HG03342 (cell line): ENCODE results near the gene ATP2C2.

Experiments
- ATAC-seq: cut with Tn5 transposase; IDR thresholded peaks from one replicate; pipeline ENCODE4 v1.9.1; 2021; ENCODE audit warnings: mild to moderate bottlenecking, moderate library complexity; ENCODE audit not compliant: unreplicated experiment

Gene ATP2C2

DNA sequence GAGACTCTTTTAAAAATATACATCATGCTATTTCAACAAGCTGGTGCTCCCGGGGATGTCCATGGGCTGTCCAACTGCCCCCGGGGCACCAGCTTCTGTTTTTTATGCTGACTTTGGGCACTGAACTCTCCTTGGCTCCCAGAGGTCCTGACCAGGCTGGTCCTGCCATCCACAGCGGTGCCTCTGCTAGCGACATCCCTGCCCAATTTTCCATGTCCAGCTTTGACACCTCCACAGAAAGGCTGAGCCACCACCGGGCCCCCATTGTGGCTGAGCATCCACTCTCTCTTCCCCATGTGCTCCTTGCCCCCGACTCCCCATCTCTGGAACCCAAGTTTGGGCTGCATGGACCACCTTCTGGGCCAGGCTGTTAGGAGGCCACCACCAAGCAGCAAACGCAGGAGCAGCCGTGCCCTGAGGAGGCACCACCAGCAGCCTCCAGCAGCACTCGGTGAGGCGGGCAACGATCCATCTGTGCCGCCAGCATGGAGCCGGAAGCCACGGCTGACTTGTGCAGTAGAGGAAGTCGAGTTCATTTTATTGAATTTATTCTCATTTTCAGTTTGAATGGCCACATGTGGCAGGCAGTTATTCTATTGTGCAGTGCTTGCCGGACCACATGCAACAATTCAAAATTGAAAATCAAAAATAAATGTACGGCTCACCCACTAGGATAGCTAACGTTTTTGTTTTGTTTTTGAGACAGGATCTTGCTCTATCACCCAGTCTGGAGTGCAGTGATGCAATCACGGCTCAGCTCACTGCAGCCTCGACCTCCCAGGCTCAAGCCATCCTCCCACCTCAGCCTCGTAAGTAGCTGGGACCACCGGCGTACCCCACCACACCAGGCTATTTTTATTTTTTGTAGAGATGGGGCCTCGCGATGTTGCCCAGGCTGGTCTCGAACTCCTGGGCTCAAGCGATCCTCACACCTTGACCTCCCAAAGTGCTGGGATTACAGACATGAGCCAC lies 139.0 kb downstream of the ATP2C2 start:
- no peak for ATAC-seq

DNA sequence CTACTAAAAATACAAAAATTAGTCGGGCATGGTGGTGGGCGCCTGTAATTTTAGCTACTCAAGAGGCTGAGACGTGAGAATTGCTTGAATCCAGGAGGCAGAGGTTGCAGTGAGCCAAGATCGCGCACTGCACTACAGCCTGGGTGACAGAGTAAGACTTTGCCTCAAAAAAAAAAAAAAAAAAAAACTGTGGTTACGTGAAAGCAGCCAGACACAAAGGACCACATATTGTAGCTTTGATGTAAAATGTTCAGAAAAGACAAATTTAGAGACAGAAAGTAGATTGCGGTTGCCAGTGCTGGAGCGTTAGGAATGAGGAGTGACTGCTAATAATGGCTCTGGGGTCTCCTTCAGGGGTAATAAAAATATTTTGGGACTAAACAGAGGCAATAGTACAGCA lies 140.2 kb downstream of the ATP2C2 start:
- no peak for ATAC-seq

- no peak for ATAC-seq
Observed at GRCh38 chr16:84509032-84509950, 141.0 kb downstream of the ATP2C2 start.

- ATAC-seq: no peak
Observed at GRCh38 chr16:84511180-84511800, 143.0 kb downstream of the ATP2C2 start.

- no peak for ATAC-seq
Observed at GRCh38 chr16:84511831-84512230, 143.5 kb downstream of the ATP2C2 start.

GRCh38 chr16:84513123-84513522 lies 144.8 kb downstream of the ATP2C2 start:
- no peak for ATAC-seq

DNA sequence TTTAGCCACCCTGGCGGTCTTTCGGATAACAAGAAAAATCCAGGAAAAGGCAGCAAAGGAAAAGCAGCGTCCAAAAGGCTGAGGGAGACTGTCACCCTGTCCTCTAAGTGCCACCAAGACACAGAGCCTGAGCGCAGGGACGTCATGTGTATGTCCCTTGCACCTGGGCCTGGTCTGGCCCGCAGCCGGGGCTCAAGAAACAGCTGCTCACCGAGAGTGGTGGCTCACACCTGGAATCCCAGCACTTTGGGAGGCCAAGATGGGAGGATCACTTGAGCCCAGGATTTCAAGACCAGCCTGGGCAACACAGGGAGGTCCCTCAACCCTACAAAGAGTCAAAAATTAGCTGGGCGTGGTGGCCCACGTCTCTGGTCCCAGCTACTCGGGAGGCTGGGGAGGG lies 145.3 kb downstream of the ATP2C2 start:
- no peak for ATAC-seq
